Lower leg skin (tissue), 3 donors: Measurements from ENCODE around the gene PUS7L.

ENCODE experiments used
- POLR2A ChIP-seq, 2 donors: fragments of 450-650 bp; IDR thresholded peaks; one replicate each; pipeline ENCODE4 v1.6.1; 2016 to 2017; ENCODE audit warnings: antibody characterized with exemption in 2 of 2, mild to moderate bottlenecking in 1 of 2, moderate library complexity in 1 of 2
- TF ChIP-seq, protein P1 (sequence below), 3 donors: fragments of 450-650 bp; IDR thresholded peaks; one replicate each; pipeline ENCODE4 v1.5.1; 2016; ENCODE audit warnings: antibody characterized with exemption in 3 of 3, mild to moderate bottlenecking in 3 of 3, moderate library complexity in 2 of 3

DNA sequence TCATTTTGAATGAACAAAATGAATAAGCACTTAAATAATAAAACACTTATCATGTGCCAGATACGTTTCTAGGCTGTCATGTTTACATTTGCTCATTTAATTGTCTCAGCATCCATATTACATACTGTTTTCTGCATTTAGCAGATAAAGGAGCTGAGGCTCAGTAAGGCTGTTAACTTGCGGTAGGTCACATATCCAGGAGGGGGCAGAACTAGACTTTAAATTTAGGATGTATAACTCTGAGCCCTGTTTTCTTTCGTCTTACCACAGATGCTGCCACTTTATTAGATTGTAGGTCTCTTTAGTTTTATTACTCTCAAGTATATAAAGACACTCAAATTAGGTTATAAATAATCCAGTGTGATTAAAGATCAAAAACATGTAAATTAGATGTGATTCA is 17.9 kb upstream of the PUS7L start:
- TF ChIP-seq POLR2A (IDR thresholded peaks at IDR 0.05), result no peak
- TF ChIP-seq, protein P1, sequence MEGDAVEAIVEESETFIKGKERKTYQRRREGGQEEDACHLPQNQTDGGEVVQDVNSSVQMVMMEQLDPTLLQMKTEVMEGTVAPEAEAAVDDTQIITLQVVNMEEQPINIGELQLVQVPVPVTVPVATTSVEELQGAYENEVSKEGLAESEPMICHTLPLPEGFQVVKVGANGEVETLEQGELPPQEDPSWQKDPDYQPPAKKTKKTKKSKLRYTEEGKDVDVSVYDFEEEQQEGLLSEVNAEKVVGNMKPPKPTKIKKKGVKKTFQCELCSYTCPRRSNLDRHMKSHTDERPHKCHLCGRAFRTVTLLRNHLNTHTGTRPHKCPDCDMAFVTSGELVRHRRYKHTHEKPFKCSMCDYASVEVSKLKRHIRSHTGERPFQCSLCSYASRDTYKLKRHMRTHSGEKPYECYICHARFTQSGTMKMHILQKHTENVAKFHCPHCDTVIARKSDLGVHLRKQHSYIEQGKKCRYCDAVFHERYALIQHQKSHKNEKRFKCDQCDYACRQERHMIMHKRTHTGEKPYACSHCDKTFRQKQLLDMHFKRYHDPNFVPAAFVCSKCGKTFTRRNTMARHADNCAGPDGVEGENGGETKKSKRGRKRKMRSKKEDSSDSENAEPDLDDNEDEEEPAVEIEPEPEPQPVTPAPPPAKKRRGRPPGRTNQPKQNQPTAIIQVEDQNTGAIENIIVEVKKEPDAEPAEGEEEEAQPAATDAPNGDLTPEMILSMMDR (IDR thresholded peaks at IDR 0.05), result no peak
